ENCODE data around the gene WWOX.

Gene WWOX

DNA sequence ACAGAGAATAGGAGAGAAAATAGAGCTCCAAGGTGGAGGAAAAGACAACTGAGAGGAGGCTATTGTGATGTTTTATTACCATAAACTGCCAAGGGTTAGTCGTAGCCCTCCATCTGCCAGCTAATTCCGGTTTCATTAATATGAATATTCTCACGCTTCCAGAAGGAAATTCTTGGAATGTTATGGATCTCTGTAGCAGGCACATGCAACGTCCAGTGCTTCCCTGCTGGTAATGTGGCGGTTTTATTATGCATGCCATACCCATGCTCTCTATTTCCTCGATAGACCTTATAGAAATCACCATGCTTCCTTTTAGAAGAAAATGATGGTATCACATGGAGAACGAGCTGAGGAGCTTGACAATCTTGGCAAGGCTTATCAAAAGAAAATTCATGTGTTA lies 1037.5 kb downstream of the WWOX start:
- no peak for DNase-seq

GRCh38 chr16:79137426-79137939 lies 1038.0 kb downstream of the WWOX start:
- no peak for DNase-seq

DNA sequence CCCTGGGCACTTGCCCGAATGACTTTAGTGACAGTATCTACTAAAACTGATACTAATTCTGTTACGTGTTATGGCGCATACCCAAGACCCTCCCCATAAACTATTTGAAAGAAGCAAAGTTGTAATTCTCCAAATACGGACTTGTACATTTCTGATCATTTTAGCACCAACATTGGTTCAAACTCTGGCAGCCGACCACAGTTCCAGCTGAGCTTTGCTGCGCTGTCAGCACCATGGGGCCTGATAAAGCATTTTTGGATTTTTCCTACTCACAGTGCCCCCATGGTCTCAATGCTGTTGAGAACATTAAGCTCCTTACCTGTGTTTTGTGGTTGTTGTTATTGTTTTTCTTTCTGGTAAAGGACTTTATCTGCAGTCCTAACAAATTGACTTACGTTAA lies 1040.3 kb downstream of the WWOX start:
- no peak for DNase-seq

GRCh38 chr16:79143026-79143425 lies 1043.6 kb downstream of the WWOX start:
- no peak for DNase-seq

DNA sequence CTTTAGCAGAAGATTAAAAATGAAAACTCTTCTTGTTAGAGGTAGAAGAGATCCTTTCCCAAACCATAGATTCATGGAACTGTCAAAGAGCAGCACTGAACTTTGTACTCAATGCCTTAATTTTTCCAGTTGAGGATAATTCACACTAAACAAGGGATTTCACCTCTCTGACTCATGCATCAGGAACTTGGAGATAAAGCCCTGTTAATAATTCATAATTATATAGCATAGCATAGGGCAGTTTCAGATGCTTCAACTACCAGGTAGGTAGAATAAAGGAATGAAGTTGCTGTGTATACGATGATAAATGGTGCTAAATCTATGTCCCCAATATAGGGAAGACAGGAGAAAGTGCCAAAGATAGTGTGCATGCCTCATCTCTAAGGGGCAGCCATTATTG lies 1050.7 kb downstream of the WWOX start:
- DNase-seq: no peak

- no peak for DNase-seq
Measured at GRCh38 chr16:79150632-79151310, 1051.3 kb downstream of the WWOX start.

- no peak for DNase-seq
Measured at GRCh38 chr16:79154086-79154485, 1054.6 kb downstream of the WWOX start.

GRCh38 chr16:79155471-79155870 lies 1056.0 kb downstream of the WWOX start:
- no peak for DNase-seq

DNA sequence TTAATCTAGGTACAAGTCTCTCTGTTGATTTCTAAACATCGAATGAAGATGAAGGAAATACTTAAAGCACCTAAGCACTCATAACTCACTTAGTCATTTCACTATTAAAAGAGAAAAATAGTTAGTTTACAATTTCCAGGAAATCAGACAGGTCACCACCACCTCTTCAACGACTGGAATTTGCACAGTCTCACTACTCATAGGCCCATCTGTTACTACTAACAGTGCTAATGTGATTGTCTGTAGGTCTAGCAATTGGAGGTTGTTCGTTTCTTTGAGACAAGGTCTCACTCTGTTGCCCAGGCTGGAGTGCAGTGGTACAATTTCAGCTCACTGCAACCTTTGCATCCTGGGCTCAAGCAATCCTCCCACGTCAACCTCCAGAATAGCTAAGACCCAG lies 1056.5 kb downstream of the WWOX start:
- DNase-seq: no peak

DNA sequence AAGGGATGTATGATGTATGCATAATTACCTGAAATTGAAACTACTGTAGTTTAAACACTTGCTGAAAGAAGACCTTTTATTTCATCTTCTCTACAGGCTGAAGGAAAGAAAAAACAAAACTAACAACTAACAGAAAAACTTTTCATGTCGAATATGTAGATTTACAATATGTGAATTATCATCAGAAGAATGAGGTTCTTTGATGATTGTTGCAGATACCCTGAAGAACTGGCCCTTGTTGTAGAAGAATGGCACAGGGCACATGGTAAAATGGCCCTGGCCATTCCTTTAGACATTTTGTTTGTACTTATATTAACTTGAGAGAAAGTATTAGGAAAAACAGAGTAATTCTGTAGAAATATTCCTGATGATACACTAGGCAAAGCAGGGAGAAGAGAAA lies 1057.3 kb downstream of the WWOX start:
- no peak for DNase-seq

GRCh38 chr16:79158337-79158736 lies 1058.9 kb downstream of the WWOX start:
- no peak for DNase-seq

- DNase-seq: no peak
Measured at GRCh38 chr16:79159261-79160049, 1060.0 kb downstream of the WWOX start.

DNA sequence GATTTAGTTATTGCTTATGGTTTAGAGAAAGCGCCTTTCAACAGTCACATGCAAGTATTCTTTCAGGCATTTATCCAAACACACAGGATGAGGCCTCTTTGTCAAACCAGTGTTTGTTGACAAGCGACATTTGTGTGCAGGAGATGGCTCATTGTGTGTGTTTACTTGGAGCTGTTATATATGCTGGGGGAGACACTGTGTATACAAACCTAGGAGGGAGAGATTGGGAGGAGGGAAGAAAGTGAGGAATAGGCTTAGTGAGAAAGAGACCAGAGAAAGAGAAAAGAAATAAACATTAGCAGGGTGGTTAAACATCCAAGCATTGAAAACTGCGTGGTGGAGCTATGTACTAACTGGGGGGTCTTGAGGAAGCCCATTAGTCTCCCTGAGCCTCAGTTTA lies 1063.5 kb downstream of the WWOX start:
- DNase-seq: no peak

GRCh38 chr16:79163691-79164387 lies 1064.4 kb downstream of the WWOX start:
- no peak for DNase-seq

DNA sequence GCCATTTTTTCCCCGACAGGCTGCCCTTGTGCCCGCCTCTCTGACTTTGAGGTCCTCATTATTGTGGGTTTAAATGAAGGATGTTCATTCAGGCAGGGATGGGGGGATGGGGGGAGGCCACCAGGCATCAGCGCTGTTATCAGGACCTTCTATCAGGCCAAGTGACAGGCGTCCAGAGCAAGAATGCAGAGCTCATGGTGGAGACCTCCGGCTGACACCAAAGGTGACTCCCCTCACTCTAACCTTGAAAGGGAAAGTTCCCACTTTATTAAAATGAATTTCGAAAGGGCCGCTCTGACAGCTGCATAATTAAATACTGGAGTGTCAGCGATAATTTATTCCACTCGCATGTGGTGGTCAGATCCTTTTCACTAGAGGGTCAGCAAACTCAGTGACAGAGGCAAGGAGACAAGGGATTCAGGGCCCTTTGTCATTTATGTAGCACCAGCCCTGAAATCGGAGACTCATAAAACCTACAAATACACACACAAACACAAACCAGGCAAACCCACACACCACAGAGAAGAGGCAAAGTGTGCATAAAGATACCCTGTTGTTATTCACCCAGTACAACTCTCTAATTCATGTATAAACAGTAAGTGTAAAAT lies 1065.0 kb downstream of the WWOX start:
- DNase-seq: no peak

DNA sequence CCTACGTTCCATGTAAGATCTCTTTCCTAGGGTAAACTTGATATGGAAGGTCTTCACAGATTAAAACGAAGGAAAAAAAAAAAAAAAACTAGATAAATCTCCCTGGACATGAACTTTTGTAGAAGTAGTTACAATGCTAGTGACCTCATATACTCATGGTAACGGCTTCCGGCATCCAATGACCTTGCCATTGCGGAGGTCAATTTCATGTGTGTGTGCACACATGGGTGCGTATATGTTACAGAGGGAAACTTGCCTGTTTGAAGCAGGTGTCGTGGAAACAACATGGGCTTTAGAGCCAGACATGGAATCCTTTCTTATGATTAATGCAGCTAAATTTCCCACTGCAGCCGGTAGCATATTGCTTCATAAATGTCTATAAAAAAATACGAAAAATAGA lies 1065.6 kb downstream of the WWOX start:
- no peak for DNase-seq

- no peak for DNase-seq
Measured at GRCh38 chr16:79165506-79165905, 1066.1 kb downstream of the WWOX start.

DNA sequence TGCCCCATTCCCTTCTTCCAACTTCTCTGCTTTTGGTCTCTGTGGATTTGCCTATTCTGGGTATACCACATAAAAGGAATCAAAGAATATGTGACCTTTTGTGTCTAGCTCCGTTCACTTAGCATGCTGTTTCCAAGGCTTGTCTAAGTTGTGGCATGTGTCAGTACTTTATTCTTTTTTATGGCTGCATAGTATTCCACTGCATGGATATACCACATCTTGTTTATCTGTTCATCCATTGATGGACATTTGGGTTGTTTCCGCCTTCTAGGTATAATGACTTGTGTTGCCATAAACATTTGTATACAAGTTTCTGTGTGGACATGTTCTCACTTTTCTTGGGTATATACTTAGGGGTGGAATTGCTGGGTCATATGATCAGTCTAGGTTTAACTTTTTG lies 1068.4 kb downstream of the WWOX start:
- DNase-seq: no peak

DNA sequence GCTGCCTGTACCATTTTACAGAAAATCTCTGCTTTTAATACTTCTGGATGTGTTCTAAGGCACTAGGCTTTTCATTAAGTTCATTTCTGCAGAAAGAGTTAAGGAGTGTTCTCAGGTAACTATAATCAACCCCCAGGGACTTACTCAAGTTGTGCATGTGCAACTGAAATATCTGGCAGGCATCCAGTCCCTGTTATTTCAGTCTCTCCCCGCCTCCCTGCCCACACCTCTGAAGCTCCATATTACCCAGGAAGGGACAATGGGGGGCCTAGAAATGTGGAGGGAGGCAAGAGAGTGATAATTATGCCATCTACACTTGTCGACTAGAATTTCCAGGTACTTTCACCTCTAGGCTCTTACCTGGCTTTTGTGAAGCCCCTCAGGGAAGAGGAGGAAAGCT lies 1068.9 kb downstream of the WWOX start:
- no peak for DNase-seq

- DNase-seq: no peak
Measured at GRCh38 chr16:79169239-79169638, 1069.8 kb downstream of the WWOX start.

- DNase-seq: no peak
Measured at GRCh38 chr16:79170555-79171246, 1071.2 kb downstream of the WWOX start.

DNA sequence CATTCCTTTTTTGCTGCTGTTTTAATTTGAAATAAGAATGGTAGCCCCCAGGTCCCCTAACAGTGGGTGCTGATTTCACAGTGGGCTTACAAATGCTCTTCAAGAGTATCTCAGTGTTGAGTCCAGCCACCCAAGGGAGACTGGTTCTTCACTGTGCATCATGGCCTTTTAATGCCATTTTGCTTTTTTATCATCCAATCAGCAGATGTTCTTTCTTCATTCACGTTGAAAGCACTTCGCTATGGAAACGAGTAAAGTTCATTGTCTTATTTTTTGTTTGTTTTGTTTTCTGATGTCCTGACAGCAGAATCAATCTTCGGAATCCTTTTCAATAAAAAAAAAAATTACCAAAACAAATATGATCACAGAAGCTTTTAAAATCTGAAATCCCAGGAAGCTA lies 1072.0 kb downstream of the WWOX start:
- no peak for DNase-seq
